HG03196 (cell line): ENCODE measurements around the gene TMEM229A.
"Not testable (repeated sequence)": the region's sequence is repeated elsewhere in the genome, so short reads cannot be mapped to it uniquely, and the experiment has no call there.

Source experiments
- ATAC-seq: cut with Tn5 transposase; IDR thresholded peaks from one replicate; pipeline ENCODE4 v1.9.1; 2021; ENCODE audit not compliant: unreplicated experiment

TMEM229A gene

GRCh38 chr7:124033095-124033806 is 384 bp upstream of the TMEM229A start:
- ATAC-seq, result no peak

DNA sequence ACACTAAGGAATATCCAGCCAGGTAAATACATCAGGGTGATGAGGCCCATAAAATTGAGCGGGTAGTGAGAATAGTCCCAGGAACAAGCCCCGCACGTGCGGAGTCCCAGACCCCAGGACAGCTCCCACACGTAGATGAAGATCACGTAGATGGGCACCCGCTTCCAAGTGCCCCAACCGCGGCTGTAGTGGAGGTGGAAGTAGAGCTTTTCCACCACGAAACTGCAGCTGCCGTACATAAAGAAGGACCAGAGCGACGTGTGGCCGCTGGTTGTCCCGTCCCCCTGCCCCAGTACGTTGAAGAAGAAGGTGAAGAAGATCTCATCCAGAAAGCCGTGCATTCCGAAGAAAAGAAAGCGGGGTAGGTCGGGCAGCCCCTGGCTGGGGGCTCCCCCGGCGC is 948 bp downstream of the TMEM229A start:
- ATAC-seq, result no peak

GRCh38 chr7:124031406-124031805 is 1.5 kb downstream of the TMEM229A start:
- no peak for ATAC-seq

- no peak for ATAC-seq
Observed at GRCh38 chr7:124030964-124031363, 1.9 kb downstream of the TMEM229A start.

DNA sequence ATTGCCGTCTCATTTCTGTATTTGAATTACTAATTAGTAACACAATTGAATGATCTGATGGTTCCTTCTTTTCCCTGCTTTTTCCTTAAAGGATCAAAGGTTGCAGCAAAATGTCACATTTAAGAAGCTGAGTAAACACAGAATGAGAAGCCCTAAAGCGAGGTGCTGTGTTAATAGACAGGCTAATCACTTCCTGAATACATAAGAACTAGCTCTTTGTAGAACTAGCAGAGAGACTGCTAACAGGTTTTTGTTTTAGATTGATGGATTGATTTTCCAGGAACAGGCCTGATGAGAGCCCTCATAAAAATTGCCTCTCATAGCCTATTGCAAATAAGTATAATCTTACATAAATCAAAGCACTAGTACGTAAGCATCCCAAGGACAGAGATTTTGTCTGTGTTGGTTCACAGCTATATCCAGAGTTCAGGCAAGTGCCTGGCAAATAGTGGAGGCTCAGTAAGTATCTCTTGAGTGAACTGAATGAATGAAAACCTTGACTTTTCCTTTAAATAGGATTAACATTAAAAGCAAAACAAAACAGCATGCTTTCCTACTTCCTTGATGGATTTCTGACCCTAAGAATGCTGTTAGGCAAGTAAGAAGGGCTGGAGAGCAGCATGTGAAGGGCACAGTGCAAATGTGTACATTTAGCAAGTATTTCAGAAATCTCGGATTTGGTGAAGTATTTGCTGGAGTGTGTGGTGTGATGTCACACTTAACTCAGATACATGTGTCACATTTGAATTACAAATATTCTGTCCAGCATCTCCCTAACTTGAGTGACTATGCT is 3.3 kb downstream of the TMEM229A start:
- ATAC-seq, result no peak

DNA sequence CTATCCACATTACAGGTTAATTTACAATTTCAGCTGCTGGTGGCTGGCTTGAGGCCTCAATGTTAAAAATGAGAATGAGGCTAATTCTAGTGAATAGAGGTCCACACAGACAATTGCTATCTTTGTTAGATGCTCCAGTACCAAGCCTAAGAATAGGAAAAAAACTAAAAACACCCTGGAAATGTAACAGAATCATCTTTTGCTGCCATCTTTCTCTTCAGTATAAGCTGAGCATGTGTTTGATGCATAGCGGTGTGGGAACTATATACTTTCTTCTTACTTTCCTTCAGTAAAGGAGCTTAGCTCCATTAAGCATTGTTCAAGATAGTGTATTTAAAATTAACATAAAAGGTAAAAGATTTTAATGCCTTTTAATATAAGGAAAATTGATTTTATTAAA is 5.6 kb downstream of the TMEM229A start:
- ATAC-seq, result no peak

GRCh38 chr7:124024329-124024728 is 8.5 kb downstream of the TMEM229A start:
- ATAC-seq, result not testable (repeated sequence)

- ATAC-seq, result no peak
Observed at GRCh38 chr7:124022551-124022950, 10.3 kb downstream of the TMEM229A start.

GRCh38 chr7:124020060-124020459 is 12.8 kb downstream of the TMEM229A start:
- ATAC-seq, result no peak

DNA sequence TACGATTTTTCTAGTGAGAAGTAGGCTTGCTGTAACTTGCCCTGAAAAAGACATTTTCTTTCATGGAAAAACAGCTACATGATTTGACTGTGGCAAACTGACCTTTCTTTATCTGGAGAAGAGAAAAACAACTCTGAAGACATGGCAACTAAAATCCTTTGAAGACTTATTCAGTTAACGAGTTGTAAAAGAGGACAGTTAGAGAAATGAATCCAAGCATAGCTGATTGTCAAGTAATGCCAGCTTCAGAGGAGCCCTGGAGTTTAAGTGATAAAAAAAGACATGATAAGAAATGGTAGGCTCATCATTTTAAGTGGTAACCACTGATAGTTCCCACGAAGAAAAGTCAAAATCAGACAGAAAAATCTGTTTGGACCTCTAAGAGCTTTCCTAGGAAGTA is 19.6 kb downstream of the TMEM229A start:
- ATAC-seq, result no peak

DNA sequence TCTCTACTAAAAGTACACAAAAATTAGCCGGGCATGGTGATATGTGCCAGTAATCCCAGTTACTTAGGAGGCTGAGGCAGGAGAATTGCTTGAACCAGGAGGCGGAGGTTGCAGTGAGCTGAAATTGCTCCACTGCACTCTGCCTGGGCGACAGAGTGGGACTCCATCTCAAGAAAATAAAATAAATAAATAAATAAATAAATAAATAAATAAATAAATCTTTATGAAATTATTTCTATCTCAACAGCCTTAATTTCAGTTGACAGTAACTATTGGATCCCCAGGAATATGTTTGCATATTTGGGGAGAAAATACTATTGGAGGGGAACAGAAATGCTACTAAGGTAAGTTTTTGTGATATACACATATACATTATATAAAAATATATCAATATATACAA is 20.0 kb downstream of the TMEM229A start:
- no peak for ATAC-seq

- no peak for ATAC-seq
Observed at GRCh38 chr7:124009321-124009720, 23.5 kb downstream of the TMEM229A start.

GRCh38 chr7:124008296-124008695 is 24.6 kb downstream of the TMEM229A start:
- not testable (repeated sequence) for ATAC-seq

GRCh38 chr7:123999703-124000102 is 33.2 kb downstream of the TMEM229A start:
- ATAC-seq, result no peak

- no peak for ATAC-seq
Observed at GRCh38 chr7:123998921-123999320, 33.9 kb downstream of the TMEM229A start.

DNA sequence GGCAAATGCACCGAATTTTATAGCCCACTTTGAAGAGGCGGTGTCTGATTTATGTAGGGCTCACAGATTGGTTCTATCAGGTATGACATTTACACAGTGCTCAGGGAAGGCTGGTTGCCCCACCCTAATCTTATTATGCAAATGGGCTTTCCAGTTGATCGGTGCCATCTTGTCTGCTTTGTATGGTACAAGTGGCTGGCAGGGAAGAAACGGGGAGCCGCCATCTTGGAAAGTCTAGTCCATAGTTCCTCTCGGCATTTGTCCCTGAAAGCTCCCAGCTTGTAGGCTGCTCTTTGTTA is 36.6 kb downstream of the TMEM229A start:
- ATAC-seq, result no peak

GRCh38 chr7:123995617-123996326 is 37.1 kb downstream of the TMEM229A start:
- ATAC-seq, result no peak

GRCh38 chr7:123994449-123994848 is 38.4 kb downstream of the TMEM229A start:
- ATAC-seq, result no peak

DNA sequence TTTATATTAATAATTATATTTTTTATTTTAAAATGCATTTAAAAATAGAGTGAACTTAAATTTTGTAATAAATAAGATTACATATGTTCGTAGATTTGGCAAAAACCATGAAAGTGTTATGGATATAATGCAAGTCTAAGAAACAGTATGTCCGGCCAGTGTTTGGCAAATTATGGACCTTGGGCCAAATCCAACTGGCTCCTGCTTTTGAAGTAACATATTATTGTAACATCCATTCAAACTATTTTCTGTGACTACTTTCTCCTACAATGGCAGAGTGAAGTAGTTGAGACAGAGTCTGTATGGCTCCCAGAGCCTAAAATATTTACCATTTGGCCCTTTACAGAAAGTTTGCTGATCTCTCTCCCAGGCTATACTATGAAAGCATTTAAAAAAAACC is 38.9 kb downstream of the TMEM229A start:
- ATAC-seq, result no peak

GRCh38 chr7:123992913-123993518 is 39.9 kb downstream of the TMEM229A start:
- ATAC-seq, result no peak

DNA sequence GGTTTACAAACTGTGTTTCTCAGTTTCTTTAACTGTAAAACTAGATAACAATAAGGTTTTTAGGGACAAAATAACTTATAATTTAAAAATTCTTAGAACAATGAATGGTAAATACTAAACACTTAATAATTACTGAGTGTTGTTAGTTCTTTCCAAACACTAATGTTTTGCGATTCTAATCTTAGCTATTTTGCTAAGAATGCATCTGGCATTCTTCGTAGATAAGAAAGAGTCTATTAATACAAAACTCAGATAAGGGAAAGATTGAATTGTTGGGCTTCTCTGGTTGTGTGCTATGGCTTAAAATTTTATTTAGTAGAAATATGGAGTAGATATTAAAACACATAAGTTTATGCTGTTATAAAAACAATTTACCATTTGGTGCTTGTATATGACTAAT is 45.4 kb downstream of the TMEM229A start:
- no peak for ATAC-seq
